Activated CD4-positive, alpha-beta T cell treated with anti-CD3 and anti-CD28 coated beads, Interleukin-10, Interleukin-2, amounts not matched to agents 100 ng/mL and 50 ng/mL, durations not matched to agents 16 hours and 8 hours (primary cell): ENCODE results near the gene VIT.
"Not testable (repeated sequence)": the region's sequence is repeated elsewhere in the genome, so short reads cannot be mapped to it uniquely, and the experiment has no call there.

Experiments used
- DNase-seq: peaks from one replicate; pipeline ENCODE4 v3.0.0-alpha.2; 2020

Gene VIT

DNA sequence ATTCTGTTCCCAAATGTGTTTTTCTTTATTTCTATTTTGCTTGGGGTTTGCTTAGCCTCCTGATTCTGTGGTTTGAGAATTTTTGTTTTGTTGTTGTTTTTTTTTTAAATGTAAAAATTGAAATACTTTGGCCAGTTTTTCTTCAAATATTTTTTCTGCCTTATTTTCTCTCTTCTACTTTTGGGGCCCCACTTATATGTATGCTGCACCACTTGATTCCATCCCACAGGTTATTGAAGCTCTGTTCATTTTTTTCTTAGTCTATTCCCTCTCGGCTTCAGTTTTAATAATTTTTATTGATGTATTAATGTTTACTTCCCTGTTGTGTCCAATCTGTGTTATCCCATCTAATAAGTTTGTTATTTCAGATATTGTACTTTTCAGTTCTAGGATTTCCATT, 17.7 kb upstream of the VIT start:
- DNase-seq, result no peak

DNA sequence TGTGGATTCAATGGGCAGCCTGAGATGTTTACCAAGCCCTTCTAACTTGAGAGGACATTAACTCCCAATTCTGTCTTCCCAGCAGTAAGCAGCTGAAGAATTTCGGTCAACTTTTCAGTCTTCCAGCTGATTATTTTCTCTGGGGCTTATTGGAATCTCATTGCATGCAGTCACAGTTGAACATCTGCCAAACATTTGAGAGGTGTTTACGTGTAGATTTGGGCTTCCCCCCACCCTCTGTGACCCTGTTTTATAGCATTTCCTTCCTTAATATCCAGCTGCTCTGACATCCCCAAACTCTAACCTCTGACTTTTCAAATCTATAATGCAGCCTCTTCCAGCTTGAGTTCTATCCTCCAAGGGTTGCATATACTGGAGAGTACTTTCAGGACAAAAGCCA, 16.5 kb upstream of the VIT start:
- no peak for DNase-seq

DNA sequence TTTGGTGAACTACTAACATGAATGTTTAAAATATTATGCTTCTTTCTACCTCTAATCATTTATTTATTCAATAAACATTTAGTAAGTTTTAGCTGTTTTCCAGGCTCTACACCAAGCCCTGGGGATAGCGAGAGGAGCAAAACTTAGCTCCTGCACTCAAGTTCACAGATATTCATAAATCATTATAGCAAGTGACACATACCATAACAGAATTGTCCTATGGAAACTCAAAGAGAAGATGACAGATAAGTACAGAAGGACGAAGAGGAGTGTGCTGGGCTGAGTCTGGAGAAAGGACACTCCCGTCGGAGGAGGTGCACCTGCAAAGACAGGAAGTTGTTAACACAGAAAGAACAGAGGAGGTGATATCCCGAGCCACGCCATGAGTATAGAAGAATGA, 13.9 kb upstream of the VIT start:
- no peak for DNase-seq

DNA sequence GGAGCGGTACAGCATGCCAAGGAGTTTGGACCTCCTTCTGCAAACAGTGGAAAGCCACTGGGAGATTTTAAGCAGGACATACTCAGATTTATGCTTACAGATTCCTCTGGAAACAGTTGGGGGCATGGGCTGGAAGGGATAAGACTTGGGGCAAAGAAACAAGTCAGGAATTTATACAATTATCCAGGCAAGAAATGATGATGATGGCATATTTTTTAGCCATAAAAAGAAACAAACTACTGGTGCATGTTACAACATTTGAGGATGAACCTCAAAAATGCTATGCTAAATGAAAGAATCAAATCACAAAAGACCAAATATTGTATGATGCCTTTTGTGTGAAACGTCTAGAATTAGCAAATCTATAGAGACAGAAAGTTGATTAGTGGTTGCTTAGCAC, 13.5 kb upstream of the VIT start:
- no peak for DNase-seq

DNA sequence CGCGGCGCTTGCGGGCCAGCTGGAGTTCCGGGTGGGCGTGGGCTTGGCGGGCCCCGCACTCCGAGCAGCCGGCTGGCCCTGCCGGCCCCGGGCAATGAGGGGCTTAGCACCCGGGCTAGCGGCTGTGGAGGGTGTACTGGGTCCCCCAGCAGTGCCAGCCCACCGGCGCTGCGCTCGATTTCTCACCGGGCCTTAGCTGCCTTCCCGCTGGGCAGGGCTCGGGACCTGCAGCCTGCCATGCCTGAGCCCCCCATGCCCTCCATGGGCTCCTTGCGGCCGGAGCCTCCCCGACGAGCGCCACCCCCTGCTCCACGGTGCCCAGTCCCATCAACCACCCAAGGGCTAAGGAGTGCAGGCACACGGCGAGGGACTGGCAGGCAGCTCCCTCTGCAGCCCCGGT, 8.2 kb upstream of the VIT start:
- DNase-seq, result not testable (repeated sequence)

DNA sequence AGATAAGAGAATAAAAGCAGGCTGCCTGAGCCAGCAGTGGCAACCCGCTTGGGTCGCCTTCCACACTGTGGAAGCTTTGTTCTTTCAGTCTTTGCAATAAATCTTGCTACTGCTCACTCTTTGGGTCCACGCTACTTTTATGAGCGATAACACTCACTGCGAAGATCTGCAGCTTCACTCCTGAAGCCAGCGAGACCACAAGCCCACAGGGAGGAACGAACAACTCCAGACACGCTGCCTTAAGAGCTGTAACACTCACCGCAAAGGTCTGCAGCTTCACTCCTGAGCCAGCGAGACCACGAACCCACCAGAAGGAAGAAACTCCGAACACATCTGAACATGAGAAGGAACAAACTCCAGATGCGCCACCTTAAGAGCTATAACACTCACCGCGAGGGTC, 7.5 kb upstream of the VIT start:
- not testable (repeated sequence) for DNase-seq

DNA sequence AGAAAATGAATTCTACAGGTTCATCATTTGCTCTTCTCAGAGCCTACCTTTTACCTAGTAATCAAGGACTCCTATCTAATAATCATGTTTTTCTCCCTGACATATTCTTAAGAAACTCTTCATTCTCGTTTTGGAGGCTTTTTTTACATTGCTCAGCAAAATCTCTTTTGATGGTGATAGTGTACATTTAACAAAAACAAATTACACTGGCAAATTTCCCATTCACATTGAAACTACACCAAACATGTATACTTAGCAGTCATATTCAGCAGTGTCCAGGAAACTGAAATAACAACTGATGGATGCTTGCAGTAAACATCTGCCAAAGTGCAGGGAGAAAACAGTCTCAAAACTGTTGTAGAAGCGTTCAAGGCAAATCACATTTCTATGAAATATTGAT, 4.4 kb upstream of the VIT start:
- no peak for DNase-seq

DNA sequence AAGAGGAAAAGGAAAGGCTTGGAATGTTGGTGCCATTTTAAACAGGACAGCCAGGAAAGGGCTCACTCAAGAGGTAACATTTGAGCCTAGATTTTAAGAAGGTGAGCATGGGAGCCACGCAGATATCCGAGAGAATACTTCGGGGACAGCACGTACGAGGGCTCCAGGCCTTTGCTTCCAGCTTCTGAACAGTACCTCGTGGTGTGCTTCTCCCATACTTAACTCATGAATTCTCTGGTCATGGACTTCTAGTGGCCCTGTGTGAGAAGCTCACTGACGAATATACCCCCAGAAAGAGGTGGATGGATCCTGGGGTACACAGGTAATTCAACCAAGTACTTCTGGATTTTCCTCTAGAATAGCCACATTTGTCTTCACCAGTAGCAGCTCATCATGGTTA, 2.7 kb upstream of the VIT start:
- no peak for DNase-seq

DNA sequence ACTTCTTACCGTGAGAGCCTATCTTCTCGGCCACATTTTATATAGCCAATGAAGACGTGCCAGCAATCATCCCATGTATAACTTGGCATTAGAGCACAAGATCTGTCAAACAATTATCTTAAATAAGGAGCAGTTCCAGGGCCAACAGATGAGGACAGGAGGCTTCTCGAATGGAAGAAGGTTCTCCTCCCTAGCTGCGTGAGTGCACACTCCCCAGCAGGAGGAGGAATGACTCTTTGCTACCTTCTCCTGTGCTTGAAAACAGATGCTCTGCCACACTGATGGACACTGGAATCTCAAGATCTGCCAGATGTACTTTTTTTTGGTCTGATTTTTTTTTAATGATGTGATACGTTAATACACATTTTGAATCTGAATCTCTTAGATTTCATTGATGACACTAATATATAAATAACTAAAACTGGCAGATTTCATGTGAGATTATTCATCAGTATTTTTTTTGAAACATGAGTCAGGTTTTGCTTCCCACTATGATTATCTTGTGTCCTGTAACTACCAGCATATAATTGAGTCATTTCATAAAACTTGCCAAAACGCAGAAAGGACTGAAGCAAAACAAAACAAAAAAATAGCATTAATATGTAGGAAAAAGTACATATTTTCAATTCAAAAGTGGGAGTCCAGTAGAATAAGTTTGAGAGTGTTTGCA, 626 bp upstream of the VIT start:
- peak; percentile 14 for DNase-seq

DNA sequence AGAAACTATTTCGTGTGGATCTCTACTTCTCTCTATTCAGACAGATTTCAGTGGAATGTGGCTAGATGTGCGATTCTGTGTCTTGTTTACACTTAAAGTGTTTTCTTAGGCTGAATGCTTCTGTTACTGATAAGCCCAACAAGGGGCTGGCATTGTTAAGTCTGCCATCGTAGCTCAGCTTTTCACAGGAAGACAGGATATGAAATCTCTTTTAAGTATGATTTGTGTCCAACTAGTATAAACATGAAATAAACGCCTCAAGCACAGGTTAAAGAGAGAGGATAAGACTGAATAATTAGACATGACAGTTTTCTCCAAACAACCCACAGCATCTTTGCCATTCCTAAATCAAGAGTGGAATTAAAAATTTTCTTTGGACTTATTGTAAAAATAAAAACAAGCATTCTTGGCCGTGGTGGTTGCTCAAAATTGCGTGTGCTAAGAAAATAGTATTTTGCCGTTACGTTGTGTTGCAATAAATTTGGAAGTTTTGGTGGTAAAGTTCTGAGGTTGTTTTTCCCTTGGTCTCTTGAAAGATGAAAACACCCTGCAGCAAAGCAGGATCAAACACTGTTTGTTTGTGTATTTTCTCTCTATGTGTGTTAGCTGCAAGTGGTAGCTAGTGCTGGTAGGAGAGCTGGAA, 1.0 kb downstream of the VIT start:
- no peak for DNase-seq

DNA sequence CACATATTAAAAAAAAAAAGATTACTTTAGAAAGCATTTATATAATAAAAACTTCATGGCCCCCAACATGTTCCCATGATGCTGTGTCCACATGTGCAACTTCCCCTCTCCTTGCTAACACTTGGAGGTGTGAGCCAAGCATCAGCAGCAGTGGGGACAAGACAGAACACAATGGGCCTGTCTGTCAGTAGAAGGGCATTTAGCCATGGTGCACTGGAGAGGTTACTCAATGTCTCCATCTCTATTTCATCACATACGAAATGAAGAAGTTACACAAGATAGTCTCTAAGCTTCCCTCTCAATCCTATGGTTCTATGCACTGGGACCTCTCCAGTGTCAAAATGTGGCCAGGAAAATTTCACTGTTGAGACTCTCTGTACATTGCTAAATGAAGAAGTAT, 2.5 kb downstream of the VIT start:
- no peak for DNase-seq

DNA sequence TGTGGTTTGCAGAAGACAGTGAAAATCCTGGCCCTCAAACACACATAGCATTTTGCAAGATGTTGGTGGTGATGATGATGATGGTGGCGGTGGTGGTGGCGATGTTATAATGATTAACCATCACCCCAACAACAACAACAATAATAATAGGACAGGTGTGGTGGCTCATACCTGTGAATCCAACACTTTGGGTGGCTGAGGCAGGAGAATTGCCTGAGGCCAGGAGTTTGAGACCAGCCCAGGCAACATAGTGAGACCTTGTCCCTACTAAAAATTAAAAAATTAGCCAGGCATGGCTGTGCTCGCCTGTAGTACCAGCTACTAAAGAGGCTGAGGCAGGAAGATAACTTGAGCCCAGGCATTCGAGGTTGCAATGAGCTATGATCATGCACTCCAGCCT, 3.8 kb downstream of the VIT start:
- no peak for DNase-seq

DNA sequence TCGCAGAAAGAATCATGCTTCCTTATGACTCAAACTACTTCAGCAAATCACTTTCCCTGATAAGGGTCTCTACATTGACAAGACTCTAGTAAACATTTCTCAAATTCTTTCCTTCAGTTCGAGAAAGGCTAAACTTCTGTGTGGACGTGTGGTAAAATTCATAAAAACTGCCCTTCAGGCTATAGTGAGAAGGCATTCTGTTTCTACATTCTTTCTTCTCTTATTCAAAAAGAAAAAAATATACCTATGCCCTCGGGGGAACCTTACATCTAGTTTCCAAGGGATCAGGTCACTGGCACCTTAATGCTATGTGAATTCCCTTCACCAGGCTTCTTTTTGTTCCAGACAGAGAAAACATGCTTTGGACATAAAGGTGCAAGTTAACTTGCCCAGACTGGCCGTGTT, 4.9 kb downstream of the VIT start:
- no peak for DNase-seq

DNA sequence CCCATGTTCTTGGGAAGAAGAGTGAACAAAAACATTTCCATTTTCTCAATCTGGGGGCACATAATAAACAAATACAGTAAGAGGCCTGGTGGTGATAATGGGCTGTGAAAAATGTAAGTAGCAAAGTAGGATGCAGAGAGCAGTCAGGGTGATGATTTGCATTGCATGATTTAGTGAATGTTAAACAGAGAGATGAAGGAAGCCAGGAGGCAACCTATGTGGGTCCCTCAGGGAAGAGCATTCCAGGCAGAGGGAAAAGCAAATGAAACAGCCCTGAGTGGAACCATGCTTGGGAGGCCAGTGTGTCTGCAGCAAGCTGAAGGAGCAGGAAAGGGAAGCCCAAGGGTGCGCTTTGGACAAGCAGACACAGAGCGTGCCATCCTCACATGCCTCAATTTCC, 5.4 kb downstream of the VIT start:
- DNase-seq, result no peak

DNA sequence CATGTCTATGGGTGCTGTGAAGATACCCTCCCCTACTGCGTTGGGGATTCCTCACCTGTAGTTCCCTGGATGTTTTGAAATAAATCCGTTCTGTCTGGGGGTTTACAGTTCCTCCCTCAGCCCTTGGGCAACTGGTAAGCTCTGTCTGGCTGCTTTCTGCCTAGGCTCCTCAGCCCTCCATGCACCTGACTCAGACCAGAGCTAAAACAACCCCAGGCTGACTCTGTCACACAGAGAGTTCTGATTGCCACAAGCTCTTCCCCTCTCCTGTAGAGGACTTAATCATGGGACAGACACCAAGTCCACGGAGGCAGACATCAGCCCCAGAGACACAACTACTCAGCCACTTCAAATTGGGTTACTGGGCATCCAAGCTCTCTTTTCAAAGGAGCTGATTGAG, 6.3 kb downstream of the VIT start:
- DNase-seq, result no peak

DNA sequence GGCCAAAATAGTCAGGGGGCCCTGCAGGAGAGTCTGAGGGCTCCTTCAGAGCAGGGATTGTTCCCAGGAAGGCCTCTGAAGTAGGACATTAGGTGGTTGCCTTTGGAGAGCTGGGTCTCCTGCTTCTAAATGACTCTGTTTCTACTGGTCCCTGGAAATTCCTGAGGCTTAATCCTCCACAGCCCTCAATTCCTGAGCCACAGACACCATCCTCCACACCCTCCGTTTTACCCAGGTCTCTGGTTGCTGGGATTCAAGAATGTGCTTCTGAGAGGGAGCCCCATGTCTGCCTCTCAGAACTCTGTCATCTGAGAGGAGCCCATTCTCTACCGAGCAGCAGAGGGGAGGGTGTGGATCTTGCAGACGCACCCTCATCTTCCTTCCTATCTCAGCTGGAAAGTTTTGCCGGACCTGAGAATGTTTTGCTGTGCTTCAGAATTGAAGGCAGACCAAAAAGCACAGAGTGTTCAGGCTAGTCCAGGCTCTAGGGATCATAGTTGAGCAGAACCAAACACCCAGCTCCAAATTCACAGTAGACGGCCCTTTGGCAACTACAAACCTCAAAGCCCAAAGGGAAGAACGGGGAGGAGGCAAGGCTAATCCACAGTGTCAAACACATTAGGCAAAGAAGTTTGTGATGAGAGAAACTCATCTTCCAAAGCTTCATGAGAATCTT, 8.1 kb downstream of the VIT start:
- DNase-seq, result no peak

DNA sequence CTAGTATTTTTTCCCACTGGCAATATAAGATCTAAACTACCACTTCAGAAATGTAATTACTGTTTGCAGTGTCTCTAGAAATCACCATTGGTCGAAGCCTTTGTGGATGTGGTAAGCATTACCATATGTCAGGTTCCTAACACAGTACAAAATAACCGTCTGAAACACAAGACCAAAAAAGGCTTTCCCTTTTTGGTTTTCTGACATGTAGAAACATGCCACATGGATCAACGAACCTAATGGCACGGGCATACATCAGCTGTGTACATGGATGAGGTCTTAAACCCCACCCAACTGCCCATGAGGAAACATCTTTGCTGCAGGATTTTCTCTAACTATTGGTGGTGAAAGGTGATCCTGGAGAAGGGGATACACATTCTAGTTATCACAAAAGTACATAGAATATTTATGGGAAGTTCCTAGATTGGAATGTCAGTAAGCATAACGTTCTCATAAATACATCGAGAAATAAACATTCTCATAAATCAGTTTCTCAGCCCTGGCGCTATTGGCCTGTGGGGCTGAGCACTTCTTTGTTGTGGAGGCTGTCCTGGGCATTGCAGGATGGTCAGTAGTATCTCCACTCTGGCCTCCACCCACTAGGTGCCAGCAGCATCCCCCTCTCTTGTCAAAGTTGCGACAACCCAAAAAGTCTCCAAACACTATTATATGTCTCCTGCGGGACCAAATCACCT, 9.0 kb downstream of the VIT start:
- DNase-seq, result no peak

DNA sequence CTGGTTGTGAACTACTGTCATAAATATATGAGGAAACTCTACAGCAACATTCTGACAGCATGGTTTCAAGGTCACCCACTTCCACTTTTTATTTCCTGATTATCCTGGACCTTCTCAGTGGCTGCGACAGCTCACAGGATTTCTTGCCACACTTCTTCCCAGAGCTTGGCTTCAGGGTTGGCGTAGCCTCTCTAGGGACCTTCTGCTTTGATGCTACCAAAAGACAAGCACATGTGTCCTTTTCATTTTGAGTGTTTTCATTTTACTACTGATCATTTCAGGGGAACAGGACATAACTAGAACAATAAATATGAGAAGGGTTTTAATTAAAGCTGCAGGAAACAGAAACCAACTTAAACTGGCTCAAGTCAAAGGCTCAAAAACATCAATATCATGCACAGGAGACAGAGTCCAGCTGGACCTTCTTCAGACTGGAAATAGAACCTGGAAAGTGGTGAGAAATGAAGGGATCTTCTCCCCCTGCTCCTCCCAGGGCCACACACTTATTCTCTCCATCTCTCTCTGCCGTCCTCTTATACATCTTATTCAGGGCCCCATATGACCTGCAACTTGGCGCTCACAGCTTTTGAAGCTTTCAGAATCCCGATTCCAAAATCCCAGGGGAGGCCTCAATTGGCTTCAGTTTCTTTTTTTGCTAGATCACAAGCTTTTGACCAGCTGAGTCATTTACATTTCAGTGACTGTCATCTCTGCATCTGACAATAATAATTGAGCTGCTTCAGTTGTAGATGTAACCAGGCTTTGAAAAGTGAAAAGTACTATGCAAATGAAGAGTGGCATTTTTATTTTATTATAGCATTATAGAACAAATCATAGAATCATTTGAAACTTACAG, 9.7 kb downstream of the VIT start:
- no peak for DNase-seq

DNA sequence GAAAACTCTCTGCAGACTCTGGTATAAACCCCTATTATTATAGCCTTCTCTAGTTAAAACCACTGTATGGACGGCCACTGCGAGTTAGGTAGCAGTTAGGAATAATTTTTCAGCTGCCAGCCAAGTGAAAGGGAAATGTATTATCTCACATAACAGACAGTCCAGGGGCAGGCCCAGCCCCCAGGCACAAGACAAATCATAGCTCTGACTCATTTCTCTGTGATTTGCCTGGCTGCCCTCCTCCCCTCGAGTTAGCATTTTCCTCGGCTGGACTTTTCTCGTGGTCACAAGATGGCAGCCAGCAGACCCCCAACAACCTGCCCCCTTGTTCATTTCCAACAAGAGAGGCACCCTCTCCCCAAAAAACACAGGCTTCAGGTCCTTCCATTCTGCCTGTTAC, 10.5 kb downstream of the VIT start:
- DNase-seq, result no peak

DNA sequence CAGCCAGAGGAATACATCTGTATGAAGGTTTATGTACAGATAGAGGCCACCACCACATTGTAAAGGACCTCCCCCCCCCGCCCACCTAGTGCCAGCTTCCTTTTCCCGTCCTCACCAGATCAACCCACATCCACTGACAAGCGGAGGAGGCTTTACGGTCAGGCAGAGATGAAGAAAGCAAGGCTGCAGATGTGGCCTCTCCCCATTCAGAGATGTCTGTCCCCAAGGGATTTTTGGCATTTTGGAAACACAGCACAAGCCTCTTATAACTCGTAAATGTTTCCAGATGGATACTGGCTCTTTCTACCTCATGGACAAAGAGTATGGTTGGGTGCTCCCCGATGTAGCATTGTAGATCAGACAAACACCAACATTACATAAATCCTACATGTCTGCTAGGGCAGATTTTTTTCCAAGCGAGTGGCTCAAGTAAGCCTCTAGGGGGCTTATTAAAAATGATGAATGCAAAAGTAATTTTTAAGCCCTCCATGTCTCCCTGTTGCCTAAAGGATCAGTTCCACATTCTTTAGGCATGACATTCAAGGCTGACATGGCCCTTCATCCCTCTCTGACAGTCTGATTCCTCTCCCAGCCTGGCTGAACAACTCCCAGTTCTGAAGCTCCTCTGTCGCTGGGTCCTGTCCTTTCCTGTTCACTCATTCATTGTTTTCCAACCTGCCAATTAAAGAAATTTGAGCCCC, 11.7 kb downstream of the VIT start:
- DNase-seq, result no peak

DNA sequence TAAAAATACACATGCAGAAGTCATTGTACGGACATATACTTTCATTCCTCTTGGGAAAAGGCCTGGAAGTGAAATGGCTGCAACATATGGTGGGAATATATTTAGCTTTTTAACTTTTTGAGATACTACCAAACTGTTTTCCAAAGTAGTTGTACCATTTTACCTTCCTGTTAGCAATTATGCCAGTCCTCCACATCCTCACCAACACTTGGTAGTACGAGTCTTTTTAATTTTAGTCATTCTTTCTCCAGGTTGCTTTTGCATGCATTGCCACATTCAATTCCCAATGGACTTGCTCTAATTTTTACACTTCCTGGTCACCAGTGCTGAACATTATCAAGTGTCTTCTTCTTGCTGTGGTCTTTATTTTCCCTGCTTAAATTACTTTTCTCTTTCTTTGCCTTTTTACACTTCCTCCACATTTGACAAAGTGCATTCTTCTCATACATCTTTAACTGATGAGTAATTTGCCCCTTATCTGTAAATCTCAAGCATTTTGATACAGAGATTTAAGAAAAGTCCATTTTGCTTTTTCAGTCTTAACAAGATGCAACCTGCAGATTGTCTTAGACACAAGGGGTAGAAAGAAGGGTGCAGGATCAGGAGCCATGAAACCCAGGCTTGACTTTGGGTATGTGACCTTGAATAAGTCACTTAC, 14.5 kb downstream of the VIT start:
- DNase-seq, result no peak
